Panc1 (cell line): ENCODE data around the gene SPTBN4.

Experiments
- CTCF ChIP-seq: fragments of 450-650 bp; IDR thresholded peaks from 2 replicates; pipeline ENCODE4 v1.5.1; 2017; ENCODE audit warnings: mild to moderate bottlenecking
- POLR2AphosphoS5 ChIP-seq: IDR thresholded peaks from 2 replicates; pipeline ENCODE4 v1.6.1; 2012; ENCODE audit warnings: mild to moderate bottlenecking, low read depth, low read length, moderate library complexity

GRCh38 chr19:40600570-40601133, 133.9 kb downstream of the SPTBN4 start:
- TF ChIP-seq CTCF = no peak; the same call in 1 of the 2 replicates
- no peak for TF ChIP-seq POLR2AphosphoS5
